ENCODE measurements around the gene L3MBTL1.

Gene L3MBTL1

GRCh38 chr20:43538878-43539700 lies 31.6 kb downstream of the L3MBTL1 start:
- Histone ChIP-seq H3K4me3 (ENCODE audit: low read length) (no peak overlapping the region), H3K4me1 (ENCODE audit: insufficient read depth, low read length) (no peaks in the 10 kb centered on the region), H3K9me3 (ENCODE audit: insufficient read depth, low read depth, low read length) (no peaks in the 10 kb centered on the region), H3K36me3 (ENCODE audit: insufficient read depth, low read depth, low read length) (peaks cover 23% of the 10 kb centered on the region), H3K9ac (ENCODE audit: low read depth, low read length) (no peak overlapping the region), H3K27ac (ENCODE audit: low read length) (no peak overlapping the region), H3K27me3 (ENCODE audit: insufficient read depth, low read length) (no peaks in the 10 kb centered on the region)

GRCh38 chr20:43539975-43540672 lies 32.6 kb downstream of the L3MBTL1 start:
- Histone ChIP-seq H3K9ac (ENCODE audit: low read depth, low read length) (no peak overlapping the region), H3K27ac (ENCODE audit: low read length) (no peak overlapping the region), H3K4me3 (ENCODE audit: low read length) (no peak overlapping the region), H3K36me3 (ENCODE audit: insufficient read depth, low read depth, low read length) (peaks cover 22% of the 10 kb centered on the region), H3K4me1 (ENCODE audit: insufficient read depth, low read length) (no peaks in the 10 kb centered on the region), H3K27me3 (ENCODE audit: insufficient read depth, low read length) (no peaks in the 10 kb centered on the region), H3K9me3 (ENCODE audit: insufficient read depth, low read depth, low read length) (no peaks in the 10 kb centered on the region)

GRCh38 chr20:43540673-43541060 lies 33.2 kb downstream of the L3MBTL1 start:
- no peaks in the 10 kb centered on the region for H3K27me3 ChIP-seq (ENCODE audit: insufficient read depth, low read length)
- H3K4me3 ChIP-seq (ENCODE audit: low read length): no peak overlapping the region
- H3K9ac ChIP-seq (ENCODE audit: low read depth, low read length): no peak overlapping the region
- no peaks in the 10 kb centered on the region for H3K4me1 ChIP-seq (ENCODE audit: insufficient read depth, low read length)
- H3K27ac ChIP-seq (ENCODE audit: low read length): no peak overlapping the region
- H3K36me3 ChIP-seq (ENCODE audit: insufficient read depth, low read depth, low read length): peaks cover 16% of the 10 kb centered on the region
- no peaks in the 10 kb centered on the region for H3K9me3 ChIP-seq (ENCODE audit: insufficient read depth, low read depth, low read length)

- no peaks in the 10 kb centered on the region for H3K4me1 ChIP-seq (ENCODE audit: insufficient read depth, low read length)
- H3K9ac ChIP-seq (ENCODE audit: low read depth, low read length): no peak overlapping the region
- H3K27me3 ChIP-seq (ENCODE audit: insufficient read depth, low read length): no peaks in the 10 kb centered on the region
- H3K9me3 ChIP-seq (ENCODE audit: insufficient read depth, low read depth, low read length): no peaks in the 10 kb centered on the region
- no peak overlapping the region for H3K4me3 ChIP-seq (ENCODE audit: low read length)
- no peak overlapping the region for H3K27ac ChIP-seq (ENCODE audit: low read length)
- H3K36me3 ChIP-seq (ENCODE audit: insufficient read depth, low read depth, low read length): peaks cover 15% of the 10 kb centered on the region
Observed at GRCh38 chr20:43541214-43541613, 33.7 kb downstream of the L3MBTL1 start.

GRCh38 chr20:43542161-43542560 lies 34.7 kb downstream of the L3MBTL1 start:
- peaks cover 14% of the 10 kb centered on the region for H3K36me3 ChIP-seq (ENCODE audit: insufficient read depth, low read depth, low read length)
- H3K4me3 ChIP-seq (ENCODE audit: low read length): no peak overlapping the region
- H3K4me1 ChIP-seq (ENCODE audit: insufficient read depth, low read length): no peaks in the 10 kb centered on the region
- no peak overlapping the region for H3K9ac ChIP-seq (ENCODE audit: low read depth, low read length)
- H3K27me3 ChIP-seq (ENCODE audit: insufficient read depth, low read length): no peaks in the 10 kb centered on the region
- H3K27ac ChIP-seq (ENCODE audit: low read length): no peak overlapping the region
- peaks cover under 1% of the 10 kb centered on the region; the same call in 1 of the 2 replicates for H3K9me3 ChIP-seq (ENCODE audit: insufficient read depth, low read depth, low read length)

- H3K4me3 ChIP-seq (ENCODE audit: low read length): no peak overlapping the region
- H3K9me3 ChIP-seq (ENCODE audit: insufficient read depth, low read depth, low read length): peaks cover 5% of the 10 kb centered on the region; the same call in 1 of the 2 replicates
- H3K36me3 ChIP-seq (ENCODE audit: insufficient read depth, low read depth, low read length): peaks cover 14% of the 10 kb centered on the region
- no peaks in the 10 kb centered on the region for H3K4me1 ChIP-seq (ENCODE audit: insufficient read depth, low read length)
- H3K9ac ChIP-seq (ENCODE audit: low read depth, low read length): no peak overlapping the region
- no peaks in the 10 kb centered on the region for H3K27me3 ChIP-seq (ENCODE audit: insufficient read depth, low read length)
- H3K27ac ChIP-seq (ENCODE audit: low read length): no peak overlapping the region
Observed at GRCh38 chr20:43542674-43543073, 35.2 kb downstream of the L3MBTL1 start.

- Histone ChIP-seq H3K9me3 (ENCODE audit: insufficient read depth, low read depth, low read length) (peaks cover 5% of the 10 kb centered on the region; the same call in 1 of the 2 replicates), H3K36me3 (ENCODE audit: insufficient read depth, low read depth, low read length) (peaks cover 14% of the 10 kb centered on the region), H3K27ac (ENCODE audit: low read length) (no peak overlapping the region), H3K4me3 (ENCODE audit: low read length) (no peak overlapping the region), H3K27me3 (ENCODE audit: insufficient read depth, low read length) (no peaks in the 10 kb centered on the region), H3K9ac (ENCODE audit: low read depth, low read length) (no peak overlapping the region), H3K4me1 (ENCODE audit: insufficient read depth, low read length) (no peaks in the 10 kb centered on the region)
Observed at GRCh38 chr20:43543138-43543537, 35.6 kb downstream of the L3MBTL1 start.

- Histone ChIP-seq H3K4me3 (ENCODE audit: low read length) (no peak overlapping the region), H3K27me3 (ENCODE audit: insufficient read depth, low read length) (no peaks in the 10 kb centered on the region), H3K9me3 (ENCODE audit: insufficient read depth, low read depth, low read length) (peaks cover 5% of the 10 kb centered on the region; the same call in 1 of the 2 replicates), H3K27ac (ENCODE audit: low read length) (no peak overlapping the region), H3K9ac (ENCODE audit: low read depth, low read length) (no peak overlapping the region), H3K36me3 (ENCODE audit: insufficient read depth, low read depth, low read length) (peaks cover 14% of the 10 kb centered on the region), H3K4me1 (ENCODE audit: insufficient read depth, low read length) (no peaks in the 10 kb centered on the region)
Observed at GRCh38 chr20:43544501-43544900, 37.0 kb downstream of the L3MBTL1 start.

GRCh38 chr20:43545837-43546578 lies 38.5 kb downstream of the L3MBTL1 start:
- Histone ChIP-seq H3K4me3 (ENCODE audit: low read length) (no peak overlapping the region), H3K27me3 (ENCODE audit: insufficient read depth, low read length) (no peaks in the 10 kb centered on the region), H3K27ac (ENCODE audit: low read length) (no peak overlapping the region), H3K9me3 (ENCODE audit: insufficient read depth, low read depth, low read length) (peaks cover 5% of the 10 kb centered on the region; the same call in 1 of the 2 replicates), H3K4me1 (ENCODE audit: insufficient read depth, low read length) (no peaks in the 10 kb centered on the region), H3K9ac (ENCODE audit: low read depth, low read length) (no peak overlapping the region), H3K36me3 (ENCODE audit: insufficient read depth, low read depth, low read length) (peaks cover 9% of the 10 kb centered on the region)

GRCh38 chr20:43548273-43548880 lies 40.9 kb downstream of the L3MBTL1 start:
- Histone ChIP-seq H3K36me3 (ENCODE audit: insufficient read depth, low read depth, low read length) (peaks cover 6% of the 10 kb centered on the region; the same call in 1 of the 2 replicates), H3K27ac (ENCODE audit: low read length) (no peak overlapping the region), H3K4me1 (ENCODE audit: insufficient read depth, low read length) (no peaks in the 10 kb centered on the region), H3K4me3 (ENCODE audit: low read length) (no peak overlapping the region), H3K9ac (ENCODE audit: low read depth, low read length) (no peak overlapping the region), H3K9me3 (ENCODE audit: insufficient read depth, low read depth, low read length) (peaks cover 5% of the 10 kb centered on the region; the same call in 1 of the 2 replicates), H3K27me3 (ENCODE audit: insufficient read depth, low read length) (no peaks in the 10 kb centered on the region)

- Histone ChIP-seq H3K27me3 (ENCODE audit: insufficient read depth, low read length) (no peaks in the 10 kb centered on the region), H3K9ac (ENCODE audit: low read depth, low read length) (no peak overlapping the region), H3K36me3 (ENCODE audit: insufficient read depth, low read depth, low read length) (peaks cover 6% of the 10 kb centered on the region; the same call in 1 of the 2 replicates), H3K4me1 (ENCODE audit: insufficient read depth, low read length) (no peaks in the 10 kb centered on the region), H3K9me3 (ENCODE audit: insufficient read depth, low read depth, low read length) (peaks cover 5% of the 10 kb centered on the region; the same call in 1 of the 2 replicates), H3K27ac (ENCODE audit: low read length) (no peak overlapping the region), H3K4me3 (ENCODE audit: low read length) (no peak overlapping the region)
Observed at GRCh38 chr20:43549416-43550065, 42.0 kb downstream of the L3MBTL1 start.

Data from iPS-20b (cell line).